GM08714 (cell line): Measurements from ENCODE around the gene TYMS.

Experiments
- H3K4me3 ChIP-seq: fragments of 200-500 bp; sonication (Bioruptor generic); 2 replicates; pipeline ENCODE4 v1.5.1; 2014; ENCODE audit warnings: mild to moderate bottlenecking, low read length, inconsistent platforms
- ZNF274 ChIP-seq: IDR thresholded peaks from 2 replicates; pipeline ENCODE4 v1.6.1; 2012; ENCODE audit warnings: mild to moderate bottlenecking, low read depth, low read length

Gene TYMS

DNA sequence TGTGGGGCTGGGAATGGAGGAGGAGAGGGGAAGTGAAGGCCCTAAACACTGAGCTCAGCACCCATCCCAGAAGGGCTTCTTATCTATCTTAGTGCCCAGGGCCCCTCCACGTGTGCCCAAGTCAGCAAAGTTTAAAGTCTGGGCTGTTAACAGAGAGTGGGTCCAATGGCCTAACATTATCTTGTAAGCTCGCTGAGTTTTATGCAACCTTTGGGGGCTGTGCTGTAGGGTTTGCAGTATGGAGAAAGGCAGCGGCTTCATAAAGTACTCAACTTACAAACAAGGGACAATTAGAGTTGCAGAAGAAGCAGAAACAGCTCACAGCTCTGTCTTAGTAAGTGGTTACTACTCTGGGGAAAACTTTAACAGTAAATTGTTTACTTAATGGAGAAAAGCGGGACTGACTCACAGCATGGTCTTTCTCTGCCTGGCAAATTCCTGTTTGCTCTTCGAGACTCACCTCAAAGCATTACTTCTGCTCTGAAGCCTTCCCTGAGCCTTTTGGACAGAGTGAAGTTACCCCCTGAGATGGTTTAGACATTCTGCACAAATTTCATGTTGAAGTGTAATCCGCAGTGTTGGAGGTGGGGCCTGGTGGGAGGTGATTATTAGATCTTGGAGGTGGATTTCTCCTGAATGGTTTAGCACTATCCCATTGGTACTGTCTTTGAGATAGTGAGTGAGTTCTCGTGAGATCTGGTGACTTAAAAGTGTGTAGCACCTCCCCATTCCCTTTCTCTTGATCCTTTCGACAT is 45.9 kb downstream of the TYMS start:
- no peak overlapping the region for H3K4me3 ChIP-seq
- TF ChIP-seq ZNF274, result no peak

DNA sequence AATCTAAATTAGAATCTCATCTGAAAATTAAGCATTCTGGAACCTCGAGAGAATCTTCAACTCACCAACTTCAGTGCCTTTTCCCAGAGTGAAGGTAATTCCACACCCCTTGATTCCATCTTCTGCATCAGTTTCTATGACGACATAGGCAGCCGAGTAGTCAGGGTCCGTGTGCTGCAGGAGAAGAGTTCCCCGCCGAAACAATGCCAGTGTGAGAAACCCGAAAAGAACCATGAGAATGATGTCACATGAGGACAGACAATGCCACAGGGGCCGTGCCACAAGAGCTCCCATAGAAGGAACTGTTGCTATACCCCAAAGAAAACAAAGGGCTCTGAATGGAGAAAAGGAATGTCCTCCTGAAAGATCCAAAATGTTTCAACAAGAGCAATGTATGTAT is 49.0 kb downstream of the TYMS start:
- no peak for TF ChIP-seq ZNF274
- no peak overlapping the region for H3K4me3 ChIP-seq

DNA sequence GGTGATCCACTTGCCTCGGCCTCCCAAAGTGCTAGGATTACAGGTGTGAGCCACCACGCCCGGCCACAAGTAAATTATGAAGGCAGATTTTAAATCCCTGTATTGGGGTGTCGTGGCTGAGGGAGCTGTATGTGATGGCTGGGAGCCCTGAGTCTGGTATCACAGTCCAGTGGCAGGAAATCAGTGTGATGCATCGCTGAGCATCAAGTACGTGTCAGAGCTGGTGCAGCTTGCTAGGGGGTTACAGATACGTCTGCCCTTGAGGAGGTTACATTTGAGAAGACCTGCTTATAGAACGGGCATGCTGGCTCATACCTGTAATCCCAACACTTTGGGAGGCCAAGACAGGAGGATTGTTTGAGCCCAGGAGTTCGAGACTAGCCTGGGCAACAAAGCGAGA is 50.6 kb downstream of the TYMS start:
- TF ChIP-seq ZNF274, result no peak
- no peak overlapping the region for H3K4me3 ChIP-seq

DNA sequence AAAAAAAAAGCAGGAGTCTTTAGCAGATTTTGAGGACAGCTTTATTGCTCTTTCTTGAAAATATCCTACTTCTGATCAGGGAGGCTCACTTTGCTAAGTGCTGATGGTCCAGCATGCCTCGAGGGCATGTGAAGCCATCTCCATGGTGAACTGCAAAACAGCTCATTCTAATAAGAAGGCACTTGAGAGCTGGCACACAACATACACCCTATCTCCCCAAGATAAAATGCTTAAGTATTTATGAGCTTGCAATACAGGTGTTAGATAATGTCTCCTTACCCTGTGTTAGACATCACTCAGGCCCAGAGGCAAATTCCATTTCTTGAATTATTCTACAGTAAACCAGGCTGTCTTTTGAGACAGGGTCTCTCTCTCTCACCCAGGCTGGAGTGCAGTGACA is 52.3 kb downstream of the TYMS start:
- H3K4me3 ChIP-seq, result no peak overlapping the region
- TF ChIP-seq ZNF274, result no peak

DNA sequence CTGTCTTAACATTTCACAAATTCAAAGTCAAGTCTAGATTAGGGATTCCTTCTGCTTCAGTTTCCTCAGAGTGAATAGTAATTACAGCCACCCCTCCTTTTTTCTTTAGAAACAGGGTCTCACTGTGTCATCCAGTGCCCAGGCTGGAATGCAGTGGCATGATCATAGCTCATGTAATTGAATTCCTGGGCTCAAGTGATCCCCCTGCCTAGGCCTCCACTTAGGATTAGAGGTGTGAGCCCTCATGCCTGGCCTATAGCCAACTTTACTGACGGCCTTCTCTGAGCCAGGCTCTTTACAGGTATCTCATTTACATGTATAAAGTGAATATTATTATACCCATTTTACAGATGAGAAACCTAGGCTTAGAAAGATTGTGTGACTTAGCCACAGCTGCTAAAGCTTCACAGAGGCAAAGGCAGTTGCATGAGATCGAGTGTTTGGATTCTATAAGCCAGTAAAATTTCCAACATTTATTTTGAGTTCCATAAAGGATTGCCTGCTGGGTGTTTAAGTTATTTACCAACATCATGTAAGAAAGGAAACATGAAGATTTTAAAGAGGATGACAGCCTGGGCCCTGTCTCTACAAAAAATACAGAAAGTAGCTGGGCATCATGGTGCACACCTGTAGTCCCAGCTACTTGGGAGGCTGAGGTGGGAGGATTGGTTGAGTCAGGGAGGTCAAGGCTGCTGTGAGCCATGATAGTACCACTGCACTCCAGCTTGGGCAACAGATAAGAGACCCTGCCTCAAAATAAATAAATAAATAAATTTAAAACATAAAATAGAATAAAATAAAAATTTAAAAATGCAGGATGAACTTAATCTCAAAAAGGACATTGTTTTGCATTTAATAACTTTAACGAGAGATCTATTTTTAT is 53.2 kb downstream of the TYMS start:
- H3K4me3 ChIP-seq, result peak overlapping the region; percentile 89; the same call in 1 of the 2 replicates
- TF ChIP-seq ZNF274, result no peak

DNA sequence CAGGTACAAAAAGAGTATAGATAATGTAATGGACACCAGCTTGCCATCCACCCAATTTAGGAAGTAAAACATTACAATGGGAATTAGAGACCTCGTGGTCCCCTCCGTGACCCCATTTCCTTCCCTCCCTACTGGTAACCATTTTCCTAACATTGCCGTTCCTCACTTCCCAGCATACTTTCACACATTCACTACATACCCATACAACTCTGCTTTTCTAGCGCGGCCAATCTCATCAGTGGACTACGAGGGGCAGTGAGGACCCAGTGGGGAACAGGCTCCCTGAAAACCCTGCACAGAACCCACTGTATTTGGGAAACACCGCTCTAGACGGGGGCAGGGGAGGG is 53.8 kb downstream of the TYMS start:
- peak overlapping the region; percentile 89 for H3K4me3 ChIP-seq
- no peak for TF ChIP-seq ZNF274

DNA sequence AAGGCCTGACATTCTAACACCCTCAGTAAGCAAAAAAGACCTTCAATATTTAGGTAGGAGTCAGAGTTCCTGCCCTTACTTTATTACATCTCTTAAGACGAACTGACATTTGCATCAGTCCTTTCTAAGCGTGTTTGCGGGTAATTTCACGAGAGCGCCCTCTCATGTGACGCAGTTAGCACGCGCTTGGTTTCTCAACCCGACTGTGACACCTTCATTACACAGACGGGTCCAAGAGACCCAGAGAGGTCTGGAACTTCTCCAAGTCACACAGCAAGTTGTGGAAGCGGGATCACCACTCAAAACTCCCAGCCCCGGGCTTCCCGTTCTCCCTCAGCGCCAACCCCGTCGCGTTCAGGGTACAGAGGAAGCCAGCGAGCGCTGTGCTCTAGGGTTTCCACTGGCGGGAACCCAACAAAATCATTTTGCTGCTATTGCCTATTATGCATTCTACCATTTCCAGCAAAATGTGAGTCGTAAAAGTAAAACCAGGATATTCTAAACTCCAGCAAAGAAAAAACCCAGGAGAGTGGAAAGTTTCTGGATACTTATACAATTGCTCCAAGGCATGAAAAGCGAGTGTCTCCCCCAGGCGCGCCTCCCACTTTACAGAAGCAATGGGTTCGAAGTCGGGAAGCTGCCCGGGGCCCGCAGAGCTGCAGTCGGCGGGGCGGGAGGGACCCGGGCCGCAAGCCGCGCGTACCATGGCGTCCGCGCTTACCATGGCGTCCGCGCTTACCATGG is 54.4 kb downstream of the TYMS start:
- no peak for TF ChIP-seq ZNF274
- peak overlapping the region; percentile 89 for H3K4me3 ChIP-seq

DNA sequence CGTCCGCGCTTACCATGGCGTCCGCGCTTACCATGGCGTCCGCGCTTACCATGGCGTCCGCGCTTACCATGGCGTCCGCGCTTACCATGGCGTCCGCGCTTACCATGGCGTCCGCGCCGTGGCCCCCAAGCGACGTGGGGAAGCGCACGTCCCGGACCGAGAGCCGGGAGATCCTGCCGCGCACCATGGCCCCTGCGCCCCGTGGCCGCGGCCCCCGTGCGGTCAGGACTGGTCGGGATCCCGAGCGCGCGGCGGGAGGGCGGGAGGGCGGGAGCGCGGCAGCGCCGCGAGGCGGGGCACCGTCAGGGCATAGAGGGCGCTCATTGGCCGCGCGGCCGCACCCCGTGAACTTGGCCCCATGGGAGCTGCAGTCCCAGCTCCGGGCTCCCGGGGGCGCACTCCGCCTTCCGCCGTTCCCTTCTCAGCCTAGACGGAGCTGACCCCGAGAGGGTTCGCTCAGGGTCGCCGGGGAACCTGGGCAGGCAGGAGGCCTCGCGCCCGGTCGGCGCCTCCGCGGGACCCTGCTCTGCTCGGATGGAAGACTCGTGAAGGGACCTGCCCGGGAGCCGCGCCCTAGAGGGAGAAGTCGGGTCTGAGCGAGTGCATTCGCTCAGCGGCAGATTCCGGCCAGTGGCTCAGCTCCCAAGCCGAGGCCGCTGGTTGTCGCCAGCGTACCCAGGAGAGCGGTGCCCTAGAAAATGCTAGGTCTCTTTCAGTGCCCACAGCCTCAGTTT is 55.1 kb downstream of the TYMS start, which contains the start of gene ENOSF1:
Gene ENOSF1, minus strand, starts transcription at position 230 of the 734 bp plus-strand sequence. Its CDS starts 43 bp downstream, at position 187.
- TF ChIP-seq ZNF274, result no peak
- H3K4me3 ChIP-seq, result peak within 1 kb of the TSS; percentile 89

DNA sequence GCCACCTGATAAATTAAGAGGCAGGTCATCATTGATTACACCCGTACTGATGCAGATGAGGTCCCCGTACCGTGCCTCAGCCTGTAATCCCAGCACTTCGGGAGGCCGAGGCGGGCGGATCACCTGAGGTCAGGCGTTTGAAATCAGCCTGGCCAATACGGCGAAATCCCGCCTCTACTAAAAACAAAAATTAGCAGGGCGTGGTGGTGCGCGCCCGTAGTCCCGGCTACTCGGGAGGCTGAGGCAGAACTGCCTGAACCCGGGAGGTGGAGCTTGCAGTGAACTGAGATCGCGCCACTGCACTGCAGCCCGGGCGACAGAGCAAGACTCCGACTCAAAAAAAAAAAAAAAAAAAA is 55.7 kb downstream of the TYMS start:
- no peak for TF ChIP-seq ZNF274
- H3K4me3 ChIP-seq, result peak overlapping the region; percentile 51; the same call in 1 of the 2 replicates

DNA sequence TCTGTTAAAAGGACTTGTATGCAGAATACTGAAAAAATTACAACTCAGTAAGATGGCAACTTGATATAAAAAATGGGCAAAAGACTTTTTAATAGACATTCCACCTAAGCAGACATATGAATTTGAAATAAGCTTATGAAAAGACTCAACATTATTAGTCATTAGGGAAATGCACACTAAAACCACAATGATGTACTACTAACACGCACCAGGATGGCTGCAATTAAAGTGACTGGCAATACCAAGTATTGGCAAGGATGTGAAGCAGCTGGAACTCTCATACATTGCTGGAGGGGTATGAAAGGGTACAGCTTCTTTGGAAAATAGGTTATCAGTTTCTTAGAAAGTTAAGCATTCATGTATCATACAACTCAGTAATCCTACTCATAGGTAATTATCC is 58.2 kb downstream of the TYMS start:
- TF ChIP-seq ZNF274, result no peak
- no peak overlapping the region for H3K4me3 ChIP-seq

DNA sequence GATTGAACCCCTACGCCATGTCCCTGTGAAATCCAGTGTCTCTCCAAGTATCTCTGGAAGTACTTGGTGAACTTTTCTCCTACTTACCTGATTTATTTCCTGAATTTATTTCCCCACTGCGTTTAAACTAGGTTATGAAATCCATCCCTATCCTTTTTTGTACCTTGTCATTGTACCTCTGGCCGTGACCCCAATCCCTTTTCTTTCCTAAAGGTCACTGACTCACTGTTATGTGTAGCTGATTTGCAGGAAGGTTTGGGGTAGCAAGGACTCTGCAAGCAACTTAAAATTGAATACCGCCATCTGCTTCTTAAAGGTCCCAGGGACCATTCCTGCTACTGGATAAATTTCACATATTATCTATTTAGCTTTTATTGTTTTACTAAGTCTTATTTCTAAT is 59.5 kb downstream of the TYMS start:
- TF ChIP-seq ZNF274, result no peak
- H3K4me3 ChIP-seq, result no peak overlapping the region
